ENCODE results near the gene RPL37A. TPM values are rescaled to one million over a fixed set of nuclear protein-coding genes. Genes with fewer than 3 reads are reported as not detected.

The RPL37A gene
- total and polyA plus RNA-seq, 9 of the 15 experiments (the other 6 are each of a cell fraction or from before 2014, with no cell fraction given), result 1,938 to 3,349 (median 2,436) TPM

- TF ChIP-seq ZBTB49 (CRISPR knock-in tag; IDR thresholded peaks at IDR 0.05; ENCODE audit: borderline replicate concordance) (no peak), ZBTB33 (CRISPR knock-in tag; IDR thresholded peaks at IDR 0.05) (no peak), ZZZ3 (IDR thresholded peaks at IDR 0.05) (no peak), WHSC1 (IDR thresholded peaks at IDR 0.05; ENCODE audit: low read length) (no peak)
These were observed 12.4 kb upstream of the RPL37A start (continued) for GRCh38 chr2:216486271-216486670.

- no peak overlapping the region for H3K4me3 ChIP-seq
- in situ Hi-C loops (cut with MboI), result no loop called here
- H3K9me1 ChIP-seq (ENCODE audit: control insufficient read depth, insufficient read depth, low read length), result no peaks in the 10 kb centered on the region
- intact Hi-C loops (cut with micrococcal nuclease), result no loop called here
- H3K36me3 ChIP-seq (ENCODE audit: control insufficient read depth, insufficient read depth, low read length), result peaks cover 10% of the 10 kb centered on the region; the same call in 1 of the 3 replicates
- WGBS (ENCODE audit: insufficient coverage, low coverage, missing lambda C conversion rate), result 31% methylated on average over 4 of the region's 4 CpGs
- H3K4me1 ChIP-seq (replicated peaks in 1 of 2; ENCODE audit: control insufficient read depth in 2 of 2, insufficient read depth in 2 of 2, low read length in 2 of 2), result no peaks in the 10 kb centered on the region; a peak in 3 of 5 replicates
- BruUV-seq (replicated peaks), result no TSS peak
- no peaks in the 10 kb centered on the region for H3K27me3 ChIP-seq (ENCODE audit: control insufficient read depth in 2 of 2, insufficient read depth in 2 of 2, low read length in 2 of 2)
- no peaks in the 10 kb centered on the region for H4K20me1 ChIP-seq (replicated peaks; ENCODE audit: control insufficient read depth, insufficient read depth, low read length)
- H2AFZ ChIP-seq (ENCODE audit: low read depth, low read length), result no peak overlapping the region
- DNase-seq (ENCODE audit: extremely low read depth in 1 of 4, low spot score in 3 of 4) (no peak), FAIRE-seq (no peak), ATAC-seq (no peak)
- H3K9me3 ChIP-seq (replicated peaks; ENCODE audit: control insufficient read depth, insufficient read depth, low read depth, low read length), result no peaks in the 10 kb centered on the region
- ChIA-PET CTCF (ENCODE audit: low intra/inter-chr PET ratio) (no interaction called here), POLR2A (interaction anchor here (0.6 to 4.3 kb wide), 2 partner anchors 11 to 1058 kb away, joined by 4 to 18 read pairs; partner anchors contain the start of gene RPL37A)
- no peak overlapping the region for H3K27ac ChIP-seq (ENCODE audit: extremely low read depth, low read depth, low read length)
- no peaks in the 10 kb centered on the region for H3K79me2 ChIP-seq (ENCODE audit: control insufficient read depth, insufficient read depth, low read length)
- H3K9ac ChIP-seq (ENCODE audit: insufficient read depth in 1 of 2, low read depth in 2 of 2, low read length in 2 of 2), result peak overlapping the region in 1 of 2 experiments; percentile 4; a peak in 2 of 4 replicates
- no peak overlapping the region for H3K4me2 ChIP-seq (ENCODE audit: insufficient read depth, low read length)
- TF ChIP-seq PATZ1 (CRISPR knock-in tag; IDR thresholded peaks at IDR 0.05; ENCODE audit: borderline replicate concordance) (no peak), RBM17 (IDR thresholded peaks at IDR 0.05; ENCODE audit: borderline replicate concordance, low read depth, low read length) (no peak), ZNF124 (CRISPR knock-in tag; IDR thresholded peaks at IDR 0.05) (no peak), ZNF75A (CRISPR knock-in tag; IDR thresholded peaks at IDR 0.05) (no peak), STAT5B (CRISPR knock-in tag; IDR thresholded peaks at IDR 0.05) (no peak), FIP1L1 (IDR thresholded peaks at IDR 0.05; ENCODE audit: low read depth, low read length, poor library complexity, severe bottlenecking) (no peak), ZNF146 (CRISPR knock-in tag; IDR thresholded peaks at IDR 0.05; ENCODE audit: unreplicated experiment) (no peak), GABPB2 (CRISPR knock-in tag; conservative IDR thresholded peaks at IDR 0.05) (no peak), MLX (CRISPR knock-in tag; conservative IDR thresholded peaks at IDR 0.05) (no peak), HMG20B (CRISPR knock-in tag; IDR thresholded peaks at IDR 0.05) (no peak), FUS (optimal IDR thresholded peaks at IDR 0.05; ENCODE audit: low read depth, low read length) (no peak)
These were observed 11.9 kb upstream of the RPL37A start for GRCh38 chr2:216486708-216487107.
